D341Med (cell line): ENCODE results near the gene TENT5C.
A peak's percentile ranks its signal among the peaks of the same experiment; 100 is the strongest.
"Not testable (repeated sequence)": the region's sequence is repeated elsewhere in the genome, so short reads cannot be mapped to it uniquely, and the experiment has no call there.

ENCODE experiments used
- DNase-seq: peaks from one replicate; pipeline ENCODE4 v3.0.0; 2012; ENCODE audit warnings: low spot score

The TENT5C gene

DNA sequence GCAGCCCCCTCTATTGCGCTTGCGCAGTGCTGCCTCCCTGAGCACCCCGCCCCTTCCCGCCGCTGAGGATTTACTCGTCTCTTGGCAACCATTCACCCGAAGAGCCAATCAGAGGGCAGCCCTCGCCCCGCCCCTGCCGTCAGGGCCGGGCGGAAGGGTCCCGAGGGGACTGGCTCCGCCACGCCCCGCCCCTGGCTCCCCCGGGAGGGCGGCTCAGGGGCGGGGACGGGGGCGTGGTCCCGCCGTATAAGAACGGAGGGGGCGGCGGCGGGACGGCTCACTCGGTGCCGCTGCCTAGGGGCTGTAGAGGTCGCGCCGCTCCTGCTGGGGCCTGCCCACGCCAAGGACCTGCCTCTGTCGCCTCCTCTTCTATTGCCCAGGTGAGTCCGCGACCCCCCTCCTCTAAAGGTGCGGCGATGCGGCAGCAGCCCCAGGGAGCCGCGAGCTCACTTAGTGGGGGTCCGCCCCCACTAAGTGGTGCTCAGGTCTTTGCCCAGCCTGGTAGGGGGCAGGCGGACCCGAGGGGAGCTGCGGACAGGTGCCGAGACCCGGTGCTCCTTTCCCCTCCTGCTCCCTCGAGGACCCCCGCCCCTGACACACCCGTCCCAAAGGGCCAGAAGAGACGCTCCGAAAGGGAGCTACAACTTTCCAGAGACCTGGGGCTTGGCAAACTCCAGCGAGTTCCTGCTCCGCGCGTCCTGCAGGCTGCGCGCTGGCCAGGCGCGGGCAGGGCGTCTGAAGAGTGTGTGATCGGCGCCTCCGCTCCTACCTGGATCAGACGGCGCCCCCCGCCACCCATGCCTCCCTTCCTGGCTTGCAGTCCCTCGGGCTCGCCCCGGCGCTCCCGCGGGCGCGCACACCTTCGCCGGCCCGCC, at the start of gene TENT5C:
TSS of gene TENT5C (plus strand) at position 275 of the 875 bp plus-strand sequence. CDS start 16,821 bp downstream, outside the sequence.
- DNase-seq = peak; percentile 98

DNA sequence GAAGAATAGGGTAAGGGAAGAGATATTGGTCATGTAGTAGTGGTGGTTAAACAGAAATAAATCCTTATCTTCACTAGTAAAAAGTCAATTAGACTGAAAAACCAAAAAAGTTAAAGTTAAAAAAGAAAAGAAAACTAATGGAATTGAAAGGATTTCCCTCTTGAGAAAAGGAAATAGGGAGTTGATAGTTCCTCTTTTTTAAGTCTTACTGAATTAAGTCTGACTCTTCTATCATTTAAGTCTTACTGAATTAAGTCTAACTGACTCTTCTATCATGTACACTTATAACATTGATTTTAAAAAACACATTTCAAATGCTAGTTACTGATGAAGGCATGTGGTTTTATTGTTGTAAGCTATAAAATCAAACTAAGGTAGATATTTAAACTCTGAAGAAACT, 49.5 kb upstream of the TENT5C start:
- no peak for DNase-seq

GRCh38 chr1:117556976-117557375, 48.9 kb upstream of the TENT5C start:
- no peak for DNase-seq

DNA sequence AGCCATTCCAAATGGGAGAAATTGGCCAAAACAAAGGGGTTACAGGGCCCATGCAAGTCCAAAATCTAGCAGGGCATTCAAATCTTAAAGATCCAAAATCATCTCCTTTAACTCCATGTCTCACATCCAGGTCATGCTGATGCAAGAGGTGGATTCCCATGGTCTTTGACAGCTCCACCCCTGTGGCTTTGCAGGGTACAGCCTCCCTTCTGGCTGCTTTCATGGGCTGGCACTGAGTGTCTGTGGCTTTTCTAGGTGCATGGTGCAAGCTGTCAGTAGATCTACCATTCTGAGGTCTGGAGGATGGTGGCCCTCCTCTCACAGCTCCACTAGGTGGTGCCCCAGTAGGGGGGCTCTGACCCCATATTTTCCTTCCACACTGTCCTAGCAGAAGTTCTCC, 47.4 kb upstream of the TENT5C start:
- not testable (repeated sequence) for DNase-seq

GRCh38 chr1:117559139-117559538, 46.7 kb upstream of the TENT5C start:
- DNase-seq = no peak

- no peak for DNase-seq
Measured at GRCh38 chr1:117559985-117560384, 45.9 kb upstream of the TENT5C start.

- no peak for DNase-seq
Measured at GRCh38 chr1:117561071-117561470, 44.8 kb upstream of the TENT5C start.

GRCh38 chr1:117561551-117561950, 44.3 kb upstream of the TENT5C start:
- DNase-seq = peak; percentile 1

GRCh38 chr1:117562581-117563491, 43.0 kb upstream of the TENT5C start:
- DNase-seq = peak; percentile 6

GRCh38 chr1:117563492-117563875, 42.4 kb upstream of the TENT5C start:
- no peak for DNase-seq

DNA sequence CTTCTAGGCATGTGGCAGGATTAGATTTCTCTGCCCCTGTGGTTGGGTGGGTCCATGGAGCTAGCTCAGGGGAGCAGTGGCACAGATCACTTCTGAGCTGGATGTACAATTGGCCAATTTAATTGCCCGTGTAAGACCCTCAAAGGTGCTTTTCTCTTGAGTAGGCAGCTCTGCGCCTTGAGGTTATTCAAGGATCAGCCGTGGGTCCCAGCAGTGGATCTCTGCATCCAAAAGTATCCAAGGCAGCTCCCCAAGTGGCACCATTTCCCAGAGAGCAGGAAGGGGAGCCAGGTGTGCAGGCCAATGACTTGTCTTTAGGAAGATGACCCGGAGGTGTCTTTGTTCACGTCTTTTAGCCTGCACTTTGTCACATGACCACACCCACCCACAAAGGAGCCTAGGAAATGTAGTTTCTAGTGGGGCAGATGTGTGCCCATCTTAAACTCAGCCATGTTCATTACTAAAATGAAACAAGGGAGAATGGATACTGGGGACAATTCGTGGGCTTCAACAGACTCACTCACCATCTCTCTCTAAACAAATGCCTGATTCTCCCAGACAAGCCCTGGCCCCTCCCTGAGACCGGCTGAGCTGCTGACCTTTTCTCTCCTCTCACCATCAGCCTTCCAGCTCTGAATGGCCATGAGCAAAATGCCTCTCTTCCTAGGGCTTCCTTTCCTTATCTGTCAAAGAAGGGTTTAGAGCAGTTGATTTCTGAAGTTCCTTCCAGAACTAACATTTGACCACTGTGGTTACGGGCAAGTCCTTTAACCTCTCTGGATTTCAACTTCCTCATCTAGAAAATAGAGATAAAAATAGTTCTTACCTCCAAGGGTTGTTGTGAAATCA, 41.4 kb upstream of the TENT5C start:
- DNase-seq = peak; percentile 3

- no peak for DNase-seq
Measured at GRCh38 chr1:117565076-117565556, 40.7 kb upstream of the TENT5C start.

DNA sequence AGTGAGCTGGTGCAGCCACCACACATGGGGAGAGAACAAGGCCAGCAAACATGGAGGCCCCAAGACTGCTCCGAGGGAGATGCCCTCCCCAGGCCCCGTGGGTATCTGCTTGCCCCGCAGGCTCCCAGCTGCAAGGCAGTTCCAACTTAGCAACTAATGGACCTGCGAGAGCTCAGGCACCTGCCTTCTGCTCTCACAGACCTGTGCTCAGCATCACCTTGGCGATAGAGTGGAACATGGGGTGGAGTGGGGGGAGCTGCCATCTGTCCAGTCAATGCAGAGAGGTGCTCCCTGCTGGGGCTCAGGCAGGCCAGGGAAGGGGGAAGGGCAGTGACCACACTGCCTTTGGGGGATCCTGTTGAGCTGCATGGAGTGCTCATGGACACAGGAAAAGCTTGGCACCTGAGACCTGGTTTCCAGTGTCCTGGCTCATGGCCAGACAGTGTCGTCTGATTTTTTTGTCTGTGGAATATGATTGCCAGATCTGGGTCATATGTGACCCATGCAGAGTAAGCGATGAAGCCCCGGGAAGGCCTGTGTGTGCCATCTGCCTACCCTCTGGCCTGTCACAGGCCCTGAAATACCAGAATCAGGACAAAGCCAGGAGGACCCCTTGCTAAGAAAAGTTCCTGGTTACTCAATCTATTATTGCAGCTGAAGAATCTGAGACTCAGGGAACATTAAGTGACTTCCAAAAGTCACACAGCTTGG, 39.9 kb upstream of the TENT5C start:
- peak; percentile 4 for DNase-seq

DNA sequence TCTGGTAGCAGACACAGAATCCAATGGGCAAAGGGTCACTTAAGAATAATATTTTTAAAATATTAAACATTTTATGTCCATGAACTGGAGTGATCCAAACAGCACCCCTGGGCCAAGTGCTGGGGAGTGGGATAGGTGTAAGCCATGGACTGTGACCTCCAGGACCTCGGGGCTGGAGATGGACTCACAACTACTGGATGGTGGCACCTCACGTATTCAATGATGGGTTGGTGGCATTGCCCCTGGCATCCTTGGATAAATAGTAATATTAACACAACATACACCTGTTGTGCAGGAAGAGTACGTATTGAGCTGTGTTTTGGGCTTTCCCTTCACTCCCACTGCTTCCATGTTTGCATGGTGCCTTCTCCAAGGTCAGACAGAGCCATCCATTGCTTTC, 39.3 kb upstream of the TENT5C start:
- no peak for DNase-seq

- DNase-seq = peak; percentile 1
Measured at GRCh38 chr1:117567435-117567834, 38.4 kb upstream of the TENT5C start.

- peak; percentile 2 for DNase-seq
Measured at GRCh38 chr1:117567976-117568375, 37.9 kb upstream of the TENT5C start.

DNA sequence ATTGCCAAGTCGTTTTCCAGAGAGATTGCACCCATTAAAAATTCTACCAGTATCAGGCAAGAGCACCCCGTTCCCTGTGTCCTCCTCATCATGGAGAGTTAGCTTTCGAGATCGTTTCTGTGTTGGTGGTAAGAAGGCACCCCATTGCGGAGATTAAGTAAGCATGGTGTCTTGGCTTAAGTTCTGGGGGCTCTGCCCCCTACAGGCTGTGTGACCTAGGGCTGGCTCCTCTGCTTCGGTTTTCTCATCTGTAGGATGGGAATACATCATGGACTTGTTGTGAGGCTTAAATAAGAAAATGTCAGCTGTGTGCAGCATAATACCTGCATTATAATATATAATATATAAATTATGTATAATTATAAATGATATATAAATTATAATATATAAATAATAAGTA, 36.8 kb upstream of the TENT5C start:
- peak; percentile 3 for DNase-seq

DNA sequence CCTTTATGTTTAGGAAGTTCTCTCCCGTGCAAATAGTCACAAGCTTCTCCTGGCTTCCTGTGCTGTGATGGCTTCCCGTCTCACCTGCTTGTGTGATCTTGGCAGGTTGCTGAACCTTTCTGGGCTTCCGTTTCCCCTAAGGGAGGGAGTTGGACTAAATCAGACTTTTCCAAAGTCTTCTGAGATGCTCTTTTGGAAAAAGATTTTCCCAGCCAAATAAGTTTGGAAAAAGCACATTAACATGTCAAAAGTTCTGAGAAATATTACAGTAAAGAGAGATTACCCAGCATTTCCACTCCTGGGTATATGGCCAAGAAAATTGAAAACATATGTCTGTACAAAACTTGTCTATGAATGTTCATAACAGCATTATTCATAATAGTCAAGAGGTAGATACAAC, 36.0 kb upstream of the TENT5C start:
- peak; percentile 1 for DNase-seq

- peak; percentile 33 for DNase-seq
Measured at GRCh38 chr1:117570988-117571409, 34.8 kb upstream of the TENT5C start.

- no peak for DNase-seq
Measured at GRCh38 chr1:117571496-117571895, 34.4 kb upstream of the TENT5C start.

DNA sequence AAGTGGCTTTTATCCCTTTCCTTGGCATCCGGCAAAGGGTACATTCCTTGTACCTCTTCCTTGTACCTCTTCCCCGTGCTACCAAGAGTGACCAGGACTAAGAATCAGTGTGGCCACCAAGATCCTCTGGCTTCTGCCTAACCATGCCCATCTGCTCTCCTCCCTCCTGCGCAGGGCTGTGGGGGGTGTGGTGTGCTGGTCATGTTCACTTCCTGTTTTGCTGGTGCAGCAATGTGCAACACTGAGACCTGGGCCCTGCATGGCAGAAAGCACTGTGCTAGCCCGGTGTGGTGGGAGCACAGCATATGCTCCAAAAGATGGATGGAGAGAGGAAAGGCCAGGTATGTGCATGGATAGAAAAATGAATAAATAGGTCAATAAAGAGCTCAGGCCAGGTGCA, 33.3 kb upstream of the TENT5C start:
- DNase-seq = no peak
